GM21423 (cell line): ENCODE results near the gene C4orf51.
A peak's percentile ranks its signal among the peaks of the same experiment; 100 is the strongest.

Experiments
- ATAC-seq: cut with Tn5 transposase; IDR thresholded peaks from one replicate; pipeline ENCODE4 v1.9.1; 2021; ENCODE audit warnings: mild to moderate bottlenecking, moderate library complexity; ENCODE audit not compliant: unreplicated experiment

Gene C4orf51

DNA sequence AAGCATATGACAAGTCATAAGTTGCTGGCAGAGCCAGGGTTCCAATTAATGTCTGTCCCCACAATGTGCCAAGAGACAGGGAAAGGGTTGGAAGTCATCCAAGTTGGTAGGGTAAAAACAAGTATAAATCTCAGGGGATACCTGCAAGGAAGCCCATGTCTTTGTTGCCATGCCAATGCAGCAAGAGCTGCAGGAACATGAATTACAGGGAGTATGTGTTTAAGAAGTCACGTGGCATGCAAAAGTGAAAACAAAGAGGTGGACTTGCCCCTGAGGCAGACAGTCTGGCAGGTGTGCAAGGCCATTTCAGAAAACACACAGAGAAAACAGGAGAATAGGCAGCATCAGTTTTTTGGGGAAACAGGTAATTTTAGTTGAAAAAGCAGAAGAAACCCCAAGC, 29.4 kb downstream of the C4orf51 start:
- ATAC-seq = no peak

DNA sequence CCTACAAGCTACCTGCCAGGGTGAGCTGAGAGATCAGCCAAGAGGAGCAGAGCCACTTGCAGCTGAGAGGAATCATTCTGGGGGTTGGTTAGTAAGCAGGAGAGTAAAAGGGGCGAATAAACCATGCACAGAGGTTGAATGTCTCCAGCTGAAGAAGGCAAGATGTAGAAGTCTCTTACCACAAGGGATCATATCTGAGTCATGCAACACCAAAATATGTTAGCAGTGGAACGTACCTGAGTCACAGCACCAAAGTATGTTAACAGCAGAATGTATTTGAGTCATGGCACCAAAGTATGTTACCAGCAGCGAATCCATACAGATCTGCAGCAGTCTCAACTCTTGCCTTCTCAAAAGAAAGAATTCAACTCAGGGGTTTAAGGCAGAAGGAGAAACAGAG, 29.9 kb downstream of the C4orf51 start:
- ATAC-seq = peak; percentile 72

DNA sequence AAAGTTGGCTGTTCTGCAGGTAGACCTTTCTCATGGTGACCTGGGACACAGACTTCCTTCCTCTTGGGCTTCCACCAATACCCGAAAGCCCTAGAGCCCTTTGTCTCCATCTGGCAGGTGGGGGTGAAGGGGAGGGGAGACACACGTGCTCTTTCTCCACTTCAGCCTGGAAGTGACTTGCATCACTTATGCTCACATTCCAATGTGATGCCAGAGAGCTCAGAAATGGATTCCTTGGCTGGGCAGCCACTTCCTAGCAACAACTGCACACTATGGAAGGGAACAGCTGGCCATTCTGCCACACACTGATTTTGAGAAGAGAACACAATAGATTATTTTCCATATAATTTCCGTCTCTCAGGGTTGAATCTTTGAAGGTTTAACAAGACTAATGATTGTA, 36.3 kb downstream of the C4orf51 start:
- ATAC-seq = no peak

DNA sequence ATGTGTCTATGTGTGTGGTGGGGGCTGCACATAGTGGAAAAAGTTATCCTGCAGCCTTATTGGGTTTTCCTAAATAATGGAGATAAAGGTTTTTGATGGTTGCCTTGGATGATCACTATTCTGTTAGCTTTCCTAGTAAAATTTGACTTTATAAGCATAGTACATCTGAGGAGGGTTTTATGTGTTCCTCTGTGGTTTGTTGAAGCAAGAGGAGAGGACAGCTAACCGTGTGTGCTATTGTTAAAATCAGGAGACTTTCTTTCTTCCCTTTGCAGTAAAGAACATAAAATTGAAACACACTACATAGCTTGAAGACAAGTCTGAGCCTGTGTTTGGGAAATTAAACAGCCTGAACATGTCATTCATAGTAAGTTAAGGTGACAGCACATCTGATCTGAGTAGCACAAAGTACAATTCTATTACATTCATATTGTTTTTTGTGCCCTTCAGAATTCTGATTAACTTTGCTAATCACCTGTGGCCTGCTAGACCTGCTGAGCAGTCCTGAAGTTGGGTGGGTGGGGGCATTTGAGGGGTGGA, 36.8 kb downstream of the C4orf51 start:
- ATAC-seq = no peak

DNA sequence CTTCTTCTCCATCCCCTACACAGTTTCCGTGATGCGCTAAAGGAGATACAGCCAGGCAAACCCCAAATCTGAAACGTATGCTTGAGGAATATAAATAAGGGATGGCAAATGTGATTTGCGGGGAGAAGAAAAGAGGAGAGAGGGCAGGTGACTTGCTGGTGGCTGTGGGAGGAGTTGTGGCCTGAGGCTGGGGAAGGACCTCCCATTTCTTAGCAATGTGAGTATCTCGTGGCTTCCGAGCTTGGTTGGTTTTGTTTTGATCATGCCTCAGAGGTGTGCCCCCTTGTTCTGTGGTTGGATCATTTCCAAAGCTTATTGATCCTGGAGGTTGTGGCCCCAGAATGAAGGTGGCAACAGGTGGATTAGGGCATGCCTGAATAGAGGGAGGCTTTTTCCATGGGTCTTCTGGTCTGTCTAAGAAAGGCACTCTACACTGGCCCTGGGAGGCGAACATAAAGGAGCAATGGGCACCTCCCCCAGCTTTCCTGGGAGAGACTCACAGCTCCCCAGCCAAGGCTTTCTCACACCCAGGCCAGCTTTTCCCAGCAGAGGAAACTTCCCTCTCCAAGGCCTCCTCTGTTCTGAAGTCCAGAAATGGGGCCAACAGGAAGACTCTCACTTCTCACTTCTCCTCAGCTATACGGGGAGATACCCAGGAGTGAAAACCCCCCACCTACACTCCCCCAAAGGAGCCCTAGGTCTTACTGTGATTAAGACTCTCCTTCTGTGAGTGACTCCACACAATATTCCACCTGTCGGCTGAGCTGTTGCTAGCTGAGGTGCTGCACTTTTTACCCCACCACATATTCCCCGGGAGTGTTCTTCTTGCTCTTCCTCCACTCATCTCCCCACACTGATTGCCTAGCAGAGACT, 40.0 kb downstream of the C4orf51 start:
- ATAC-seq = peak; percentile 63

DNA sequence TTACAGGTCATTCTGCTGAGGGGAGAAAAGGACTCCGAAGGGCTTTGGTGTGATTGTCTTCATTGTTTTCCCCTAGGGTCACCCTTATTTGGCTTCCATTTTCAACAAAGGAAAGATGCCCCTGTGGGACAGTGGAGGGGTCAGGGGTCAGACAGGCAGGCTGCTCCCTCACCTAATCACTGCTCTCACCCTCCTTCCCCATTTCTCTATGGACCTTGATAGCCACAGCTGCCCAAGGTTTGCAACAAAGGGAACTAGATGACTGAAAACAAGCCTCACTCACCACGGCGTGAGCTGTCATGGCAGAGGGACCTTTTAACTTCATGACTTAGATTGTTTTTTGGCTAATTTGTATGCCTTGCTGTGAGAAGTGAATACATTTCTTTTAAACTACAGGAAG, 40.7 kb downstream of the C4orf51 start:
- no peak for ATAC-seq

DNA sequence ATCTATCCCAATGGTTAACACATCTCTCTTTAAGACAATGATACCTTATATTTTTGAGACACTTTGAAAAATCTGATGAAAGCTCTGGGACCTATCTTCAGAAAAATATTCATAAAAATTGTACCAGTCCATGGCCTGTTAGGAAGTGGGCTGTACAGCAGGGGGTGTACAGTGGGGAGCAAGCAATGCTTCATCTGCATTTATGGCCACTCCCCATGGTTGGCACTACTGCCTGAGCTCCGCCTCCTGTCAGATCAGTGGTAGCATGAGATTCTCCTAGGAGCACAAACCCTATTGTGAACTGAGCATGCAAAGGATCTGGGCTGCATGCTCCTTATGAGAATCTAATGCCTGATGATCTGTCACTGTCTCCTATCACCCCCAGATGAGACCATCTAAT, 42.6 kb downstream of the C4orf51 start:
- no peak for ATAC-seq

DNA sequence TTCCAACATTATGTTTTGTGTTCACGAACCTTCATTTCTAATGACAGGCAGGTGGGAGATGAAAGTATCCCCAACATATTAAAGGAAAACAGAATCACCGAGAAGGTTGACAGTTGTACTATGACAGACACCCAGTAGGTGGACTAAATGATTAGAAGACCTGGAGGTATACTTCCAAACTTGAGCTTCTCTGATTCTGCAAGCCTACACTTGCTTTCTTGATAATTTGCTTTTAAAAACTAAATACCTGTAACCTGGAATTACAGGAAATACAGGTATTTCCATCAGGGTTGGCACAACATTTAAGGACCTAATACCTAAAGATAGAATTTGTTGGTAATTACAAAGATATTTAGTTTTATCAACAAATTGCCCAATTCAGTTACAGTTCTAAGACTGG, 43.4 kb downstream of the C4orf51 start:
- no peak for ATAC-seq

DNA sequence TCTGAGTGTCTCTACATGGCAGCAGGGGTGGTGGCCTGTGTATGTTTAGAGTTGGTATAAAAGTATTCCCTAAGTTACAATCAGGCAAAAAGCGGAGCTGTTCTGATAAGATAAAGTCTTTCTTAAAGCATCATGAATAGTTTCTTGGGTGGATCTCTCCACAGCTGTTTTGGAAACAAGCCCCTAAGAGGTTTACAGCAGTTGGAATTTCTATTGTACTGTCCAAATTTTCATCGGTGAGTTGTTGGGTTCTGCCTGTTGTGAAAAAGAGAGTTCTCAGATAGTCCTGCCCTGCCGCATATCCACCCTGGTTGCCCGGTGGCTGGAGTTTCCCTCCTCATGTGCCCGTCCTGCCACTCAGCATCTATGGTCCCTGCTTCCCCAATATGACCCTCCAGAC, 50.1 kb downstream of the C4orf51 start:
- ATAC-seq = no peak

DNA sequence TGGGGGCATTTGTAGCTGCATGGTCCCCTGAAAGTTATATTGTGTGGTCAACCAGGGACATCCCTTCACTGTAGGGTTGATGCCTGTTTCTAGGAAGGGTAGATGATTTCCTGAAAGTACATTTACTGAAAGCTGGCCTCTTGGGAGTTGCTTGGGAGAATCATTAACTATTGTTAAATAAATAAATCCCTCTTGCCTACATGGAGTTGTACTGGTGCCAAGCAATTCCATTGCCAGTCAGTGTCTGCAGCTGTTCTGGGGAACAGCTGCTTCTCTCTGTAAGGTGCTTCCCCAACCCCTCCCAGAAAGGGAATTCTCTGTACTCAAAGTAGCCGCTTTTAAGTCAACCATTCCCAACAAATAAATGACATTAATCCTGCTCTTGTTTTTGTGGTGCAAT, 51.1 kb downstream of the C4orf51 start:
- ATAC-seq = no peak

DNA sequence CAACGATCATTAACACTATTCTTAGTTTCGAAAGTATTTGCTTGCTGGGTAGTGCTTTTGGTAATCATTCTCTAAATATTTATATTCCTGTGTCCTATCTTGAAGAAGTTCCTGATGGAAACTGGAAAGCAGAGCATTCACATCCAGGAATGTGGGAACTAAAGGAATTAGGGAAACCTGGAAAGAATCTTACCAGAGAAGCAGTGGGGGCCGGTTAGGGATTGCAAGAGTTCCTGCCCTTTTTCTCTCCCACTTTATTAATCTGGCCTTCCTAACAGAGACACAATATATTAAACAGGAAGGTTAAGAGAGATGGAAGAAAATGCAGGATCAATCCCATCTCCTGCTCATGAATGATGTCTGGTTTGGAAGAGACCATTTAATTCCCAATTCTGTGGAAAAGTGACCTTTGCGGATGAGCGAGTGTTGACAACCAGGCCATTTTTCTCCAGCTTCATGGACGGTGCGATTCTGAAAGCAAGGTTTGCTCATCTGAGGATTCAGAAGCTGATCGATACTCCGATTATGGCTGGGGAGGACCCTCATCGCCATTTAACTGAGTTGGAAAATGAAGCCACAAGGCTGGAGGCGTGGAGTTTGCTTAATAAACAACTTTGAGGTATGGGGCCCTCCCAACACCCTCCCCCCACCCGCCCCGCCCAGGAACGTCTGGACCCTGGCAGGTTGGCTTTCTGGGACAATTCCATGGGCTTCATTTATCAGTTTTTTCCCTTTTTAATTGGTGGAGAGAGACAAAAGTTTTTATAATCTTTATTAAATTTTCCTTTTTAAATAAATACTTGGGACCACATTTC, 52.3 kb downstream of the C4orf51 start:
- ATAC-seq = no peak

DNA sequence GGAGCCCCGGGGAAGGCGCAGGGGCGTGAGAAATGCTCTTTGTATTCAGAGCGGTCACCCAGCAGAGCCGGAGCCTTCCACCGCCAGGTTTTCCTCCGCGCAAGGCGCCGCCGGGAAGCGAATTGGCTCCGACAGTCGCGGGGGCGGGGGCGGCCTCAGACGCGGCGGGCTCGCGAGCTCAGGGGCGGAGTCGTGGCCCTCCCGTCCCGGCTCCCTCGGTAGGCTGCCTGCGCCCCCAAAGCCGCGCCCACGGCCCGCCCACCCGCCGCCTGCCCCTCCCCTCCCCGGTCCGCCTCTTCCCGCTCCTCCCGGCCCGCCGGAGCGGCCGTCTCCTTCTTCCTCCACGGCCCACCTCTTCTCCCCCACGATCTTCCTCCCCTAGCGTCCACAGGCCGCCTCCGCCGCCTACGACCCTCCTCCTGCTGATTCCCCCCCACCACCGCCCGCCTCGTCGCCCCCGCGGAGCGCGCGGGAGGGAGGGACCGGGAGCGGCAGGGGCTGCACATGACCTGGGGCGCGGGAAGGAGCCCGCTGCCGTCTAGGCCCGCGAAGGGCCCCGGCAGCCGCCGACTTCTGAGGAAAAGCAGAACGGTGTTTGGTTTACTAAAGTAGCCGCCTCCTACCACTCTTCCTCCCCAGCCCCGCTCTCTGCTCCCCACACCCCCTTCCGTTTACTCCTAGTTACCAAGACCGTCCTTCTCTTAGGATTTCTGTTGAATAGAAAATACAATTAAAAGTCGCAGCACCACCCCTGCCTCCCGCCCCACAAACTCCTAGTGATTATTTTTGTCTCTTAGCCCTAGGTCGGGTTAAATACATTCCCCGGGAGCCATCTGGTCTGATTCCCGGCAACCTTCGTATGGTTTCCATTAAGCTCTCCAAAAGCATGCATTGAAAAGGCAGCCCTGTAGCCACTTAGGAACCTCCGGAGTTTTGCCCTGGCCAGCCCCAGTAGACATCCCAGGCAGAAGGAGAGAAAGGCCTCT, 53.2 kb downstream of the C4orf51 start:
- ATAC-seq = peak; percentile 72

DNA sequence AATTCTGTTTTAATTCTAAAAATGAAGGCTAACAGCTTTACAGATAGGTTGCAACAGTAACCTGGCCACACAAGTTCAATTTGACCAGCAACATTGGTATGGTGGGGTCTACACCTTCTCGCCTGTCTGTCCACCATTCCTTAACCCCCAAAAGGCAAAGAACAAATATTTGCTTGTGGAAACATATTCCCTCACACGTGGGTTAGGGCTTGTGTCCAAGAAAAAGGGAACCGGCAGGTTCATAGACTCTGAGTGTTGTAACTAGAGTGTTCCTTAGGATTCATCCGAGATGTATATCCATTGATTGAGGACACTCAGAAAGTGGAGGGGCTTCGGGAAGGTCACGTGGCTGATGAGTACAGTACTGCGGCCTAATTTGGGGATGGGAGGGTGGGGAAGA, 54.1 kb downstream of the C4orf51 start:
- no peak for ATAC-seq

DNA sequence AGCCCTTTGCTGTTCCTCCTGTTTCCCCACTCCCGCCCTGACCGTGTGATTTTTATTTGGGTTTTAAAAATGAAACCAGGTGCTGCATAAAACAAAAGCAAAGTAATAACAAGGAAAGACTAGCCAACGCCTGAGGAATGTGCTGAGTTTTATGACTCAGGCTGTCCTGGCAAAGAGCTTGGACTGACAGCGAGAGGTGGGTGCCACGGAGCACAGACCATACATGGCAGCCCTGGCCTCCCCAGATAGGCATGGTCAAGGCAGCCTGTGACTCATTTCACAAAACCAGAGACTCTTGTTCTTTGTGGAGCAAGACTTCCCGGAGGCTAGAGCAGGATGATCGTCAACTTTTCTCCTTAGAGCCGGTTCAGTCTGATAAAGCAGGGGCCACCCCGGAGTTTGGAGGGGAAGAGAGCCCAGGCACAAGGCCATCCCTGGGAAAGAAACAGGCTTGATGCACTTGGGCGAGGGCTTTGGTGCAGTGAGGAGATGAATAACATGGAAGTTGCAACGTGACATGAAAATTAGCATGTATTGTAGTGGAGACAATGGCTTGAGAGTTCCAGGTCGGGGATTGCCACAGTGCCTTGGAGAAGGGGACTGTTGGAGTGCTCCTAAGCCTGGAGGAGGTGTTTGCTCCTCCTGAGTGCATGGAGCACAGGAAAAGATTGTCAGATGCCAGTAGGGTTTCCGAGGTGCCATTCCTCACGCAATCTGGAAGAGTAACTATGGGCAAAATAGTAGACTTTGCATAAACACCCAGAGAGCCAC, 54.8 kb downstream of the C4orf51 start:
- ATAC-seq = no peak

DNA sequence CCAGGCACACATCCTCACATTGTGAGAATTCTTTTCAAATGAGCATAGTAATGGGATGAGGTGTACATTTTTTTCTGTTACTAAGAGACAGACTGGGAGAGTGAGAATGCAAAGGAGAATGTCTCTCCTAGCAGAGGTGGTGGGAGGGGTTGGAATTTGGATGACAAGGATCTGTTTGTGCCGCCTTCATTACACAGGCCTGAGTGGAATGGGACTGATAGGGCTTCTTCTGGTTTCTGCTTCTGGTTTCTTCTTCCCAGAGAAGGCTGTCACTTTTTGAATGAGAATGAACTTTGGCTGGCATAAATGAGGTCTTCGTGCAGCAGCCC, 55.4 kb downstream of the C4orf51 start:
- no peak for ATAC-seq

DNA sequence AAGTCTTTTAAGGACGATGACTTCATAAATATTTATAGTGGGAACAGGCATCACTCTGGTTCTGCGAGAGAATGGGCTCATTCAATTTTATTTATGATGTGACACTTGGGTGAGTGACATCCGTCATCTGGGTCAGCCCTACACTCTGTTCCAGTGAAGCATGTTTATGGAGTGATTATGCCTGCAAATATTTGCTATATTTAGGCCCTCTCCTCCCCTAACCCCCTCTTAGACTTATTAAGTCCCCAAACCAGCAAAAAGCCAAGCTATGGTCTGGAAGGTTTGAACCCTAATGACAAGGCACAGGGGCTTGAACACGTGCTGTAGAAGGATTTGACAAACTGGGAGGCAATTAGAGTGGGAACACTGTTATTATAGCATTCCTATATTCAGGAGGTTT, 55.9 kb downstream of the C4orf51 start:
- no peak for ATAC-seq

DNA sequence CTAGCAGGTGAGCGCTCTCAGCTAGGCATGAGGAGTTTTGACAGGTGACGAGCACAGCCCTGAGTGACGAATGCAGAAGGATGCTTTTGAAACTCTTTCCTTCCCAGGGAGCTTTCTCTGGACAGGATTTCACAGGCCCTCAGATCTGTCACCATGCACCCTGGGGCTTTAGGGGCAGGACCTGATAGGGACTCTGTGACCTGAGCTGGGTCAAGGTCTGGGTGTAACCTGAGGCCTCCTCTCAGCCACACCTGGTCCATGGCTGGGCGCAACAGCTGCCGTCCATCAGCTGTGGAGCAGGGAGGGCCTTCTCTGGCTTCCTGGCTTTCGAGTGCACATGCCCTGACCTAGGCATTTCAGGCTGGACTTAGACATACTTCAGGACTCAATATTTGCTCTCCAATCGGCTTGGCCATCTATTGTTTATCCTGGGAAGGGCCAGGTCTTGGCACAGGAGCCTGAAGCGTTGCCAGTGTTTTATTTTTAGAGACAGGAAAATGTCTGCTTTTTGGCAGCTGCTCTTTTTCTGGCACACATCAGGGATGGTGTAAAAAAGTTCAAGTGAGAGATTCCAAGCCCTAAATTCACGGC, 56.4 kb downstream of the C4orf51 start:
- ATAC-seq = no peak

DNA sequence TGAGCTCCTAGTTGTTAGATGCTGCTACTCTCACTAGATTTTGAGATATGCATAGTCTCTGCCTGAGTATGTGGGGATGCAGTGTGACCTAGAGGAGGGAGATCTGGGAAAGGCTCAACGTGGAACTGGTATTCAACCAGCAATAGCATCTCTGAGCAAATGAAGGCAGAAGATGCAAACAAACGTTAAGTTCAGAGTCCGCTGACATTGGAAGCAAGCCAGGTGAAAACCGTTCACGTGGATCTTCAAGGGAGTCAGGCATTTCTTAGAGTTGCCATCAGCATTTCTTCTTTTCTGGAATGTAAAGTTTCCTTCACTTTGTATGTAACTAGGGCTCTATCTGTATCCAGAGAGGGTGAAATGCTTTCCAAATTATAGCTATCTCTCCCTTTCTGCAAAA, 59.9 kb downstream of the C4orf51 start:
- ATAC-seq = no peak

DNA sequence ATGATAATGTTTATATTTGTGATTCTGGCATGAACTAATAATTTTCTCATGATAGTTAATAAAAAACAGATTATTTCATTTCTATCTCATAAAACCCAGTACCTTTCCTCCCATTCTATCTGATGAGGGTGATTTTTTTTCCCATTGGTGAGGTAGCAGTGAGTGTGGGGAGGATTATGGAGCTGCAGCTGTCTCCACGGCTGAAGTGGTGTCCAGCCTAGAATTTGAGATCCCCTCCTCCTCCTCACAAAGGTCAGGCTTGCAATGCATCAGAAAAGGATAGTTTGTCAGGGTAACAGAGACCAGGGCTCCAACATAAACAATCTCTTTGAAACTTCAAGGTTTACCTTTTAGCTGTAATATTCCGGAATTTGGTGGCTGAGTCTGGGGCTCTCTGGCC, 60.9 kb downstream of the C4orf51 start:
- no peak for ATAC-seq

DNA sequence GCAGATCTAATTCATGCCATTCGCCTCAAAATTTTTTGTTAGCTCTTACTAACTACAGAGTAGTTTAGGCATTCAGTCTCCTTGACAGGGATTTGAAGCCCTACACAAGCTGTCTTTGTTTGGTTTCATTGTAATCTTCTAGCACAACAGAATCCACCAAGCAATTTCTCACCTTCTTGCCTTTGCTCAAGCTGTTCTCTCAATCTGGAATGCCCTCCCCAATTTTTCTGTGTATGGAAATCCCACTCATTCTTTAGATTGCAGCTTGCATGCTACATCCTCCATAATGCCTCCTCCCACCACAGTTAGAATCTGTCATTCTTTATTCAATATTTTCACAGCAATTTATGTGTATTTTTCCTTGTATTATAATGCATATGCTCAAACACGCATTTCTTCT, 63.7 kb downstream of the C4orf51 start:
- no peak for ATAC-seq
